PC-9 (cell line): ENCODE measurements around the gene TRANK1. TPM values are rescaled to one million over a fixed set of nuclear protein-coding genes. Genes with fewer than 3 reads are reported as not detected.

Experiments used
- BruUV-seq: library from RNA; stranded (reverse); fragments of 400-500 nt; replicated peaks from 2 replicates; lab custom pipeline; 2021; lab: Mats Ljungman, UMichigan
- CTCF ChIA-PET: fragments of 300-600 bp; sonication (Branson Sonifier 250); formaldehyde crosslinking; loops from one replicate; lab custom pipeline; 2022; ENCODE audit warnings: antibody characterized with exemption; lab: Charles Lee
- POLR2A ChIA-PET: fragments of 300-600 bp; sonication (Branson Sonifier 250); formaldehyde crosslinking; loops from one replicate; lab custom pipeline; 2022; ENCODE audit warnings: antibody characterized with exemption; ENCODE audit not compliant: unreplicated experiment; lab: Charles Lee
- DNase-seq, 2 experiments: peaks; one replicate each; pipeline versions ENCODE4 v3.0.0 to v3.0.0-alpha.2; 2015 to 2022; ENCODE audit warnings: mixed read lengths in 1 of 2
- H2AFZ ChIP-seq: fragments of 200-600 bp; sonication (generic); 2 replicates; pipeline ENCODE4 v1.8.1; 2017; ENCODE audit warnings: antibody characterized with exemption
- H3F3A ChIP-seq: fragments of 200-600 bp; sonication (generic); 2 replicates; pipeline ENCODE4 v1.8.1; 2017; ENCODE audit warnings: antibody characterized with exemption, mild to moderate bottlenecking, low read depth; ENCODE audit not compliant: insufficient read depth
- H3K27ac ChIP-seq: fragments of 200-600 bp; sonication (generic); 2 replicates; pipeline ENCODE4 v1.6.1; 2016; ENCODE audit warnings: mixed run types
- H3K27me3 ChIP-seq: fragments of 200-600 bp; sonication (generic); 2 replicates; pipeline ENCODE4 v1.6.1; 2016; ENCODE audit warnings: low read depth, mixed run types; ENCODE audit not compliant: insufficient read depth
- H3K36me3 ChIP-seq: fragments of 200-600 bp; sonication (generic); 2 replicates; pipeline ENCODE4 v1.6.1; 2016; ENCODE audit warnings: low read depth, mixed run types
- H3K4me1 ChIP-seq: fragments of 200-600 bp; sonication (generic); replicated peaks from 2 replicates; pipeline ENCODE4 v1.6.1; 2016; ENCODE audit warnings: mixed run types; ENCODE audit not compliant: insufficient read depth
- H3K4me2 ChIP-seq: fragments of 200-600 bp; sonication (generic); 2 replicates; pipeline ENCODE4 v1.6.1; 2017; ENCODE audit warnings: mixed run types
- H3K4me3 ChIP-seq: fragments of 200-600 bp; sonication (generic); 2 replicates; pipeline ENCODE4 v1.6.1; 2016; ENCODE audit warnings: mixed run types
- H3K79me2 ChIP-seq: fragments of 200-600 bp; sonication (generic); 2 replicates; pipeline ENCODE4 v1.6.1; 2017; ENCODE audit warnings: low read depth, mixed run types
- H3K9me2 ChIP-seq: fragments of 200-600 bp; sonication (generic); 2 replicates; pipeline ENCODE4 v1.8.1; 2017; ENCODE audit warnings: mild to moderate bottlenecking; ENCODE audit not compliant: insufficient read depth
- H3K9me3 ChIP-seq: fragments of 200-600 bp; sonication (generic); 2 replicates; pipeline ENCODE4 v1.8.1; 2016; ENCODE audit warnings: low read depth; ENCODE audit not compliant: insufficient read depth
- H4K20me1 ChIP-seq: fragments of 200-600 bp; sonication (generic); 2 replicates; pipeline ENCODE4 v1.8.1; 2017; ENCODE audit not compliant: insufficient read depth
- EZH2 ChIP-seq: fragments of 200-600 bp; sonication (generic); IDR thresholded peaks from 2 replicates; pipeline ENCODE4 v1.8.0; 2017; ENCODE audit warnings: antibody characterized with exemption, low read depth
- intact Hi-C: fragments of 100-400 bp; cut with micrococcal nuclease; formaldehyde crosslinking; loops from one replicate; pipeline ENCODE4 v1.10.0; 2022; ENCODE audit not compliant: unreplicated experiment
- total RNA-seq: library from RNA; stranded (reverse); gene quantifications from 2 replicates; pipeline ENCODE4 v1.2.3, GENCODE V29; 2021
- TF ChIP-seq, protein P1 (sequence below): fragments of 200-600 bp; sonication (generic); conservative IDR thresholded peaks from 2 replicates; pipeline ENCODE4 v1.6.1; 2017; ENCODE audit warnings: mixed run types, antibody characterized with exemption, mild to moderate bottlenecking, moderate library complexity

Gene TRANK1
- total RNA-seq, 1 experiment from 2014 or later: 12.1 TPM

DNA sequence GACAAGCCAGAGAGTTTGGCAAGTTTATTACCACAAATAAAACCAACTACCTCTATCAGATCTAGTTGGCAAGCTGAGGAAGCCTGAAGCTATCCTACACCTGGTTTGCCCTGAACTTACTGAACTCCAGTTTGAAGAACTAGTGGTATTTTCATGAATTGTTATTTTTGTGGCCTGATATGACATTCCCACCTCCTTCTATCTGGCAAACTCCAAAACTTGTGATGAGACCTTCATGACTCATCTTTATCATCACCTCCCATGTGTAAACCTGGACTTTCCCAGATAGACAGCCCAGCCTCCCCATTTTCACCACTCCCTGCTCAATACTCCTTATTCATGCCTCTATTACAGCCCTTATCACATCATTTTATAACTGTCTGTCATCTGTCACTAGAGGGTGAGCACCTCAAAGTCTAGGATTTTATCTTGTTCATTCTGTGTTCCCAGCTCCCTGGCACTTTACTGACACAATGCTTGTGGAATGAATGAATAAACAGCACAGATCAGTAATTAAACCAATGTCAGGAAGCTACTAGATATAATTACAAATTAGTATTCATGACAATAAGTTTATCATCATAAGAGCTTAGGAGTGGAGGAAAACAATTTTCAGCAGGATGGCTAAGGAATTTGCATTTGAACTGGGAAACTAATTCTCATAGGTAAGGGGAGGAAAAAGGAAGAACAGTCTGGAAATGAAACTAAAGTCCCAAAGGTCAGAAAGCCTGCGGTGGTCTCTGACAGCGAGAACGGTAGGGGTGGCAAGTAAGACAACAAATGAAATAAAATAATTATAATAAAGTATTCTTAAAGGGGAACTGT is 13.2 kb upstream of the TRANK1 start:
- TF ChIP-seq, protein P1, sequence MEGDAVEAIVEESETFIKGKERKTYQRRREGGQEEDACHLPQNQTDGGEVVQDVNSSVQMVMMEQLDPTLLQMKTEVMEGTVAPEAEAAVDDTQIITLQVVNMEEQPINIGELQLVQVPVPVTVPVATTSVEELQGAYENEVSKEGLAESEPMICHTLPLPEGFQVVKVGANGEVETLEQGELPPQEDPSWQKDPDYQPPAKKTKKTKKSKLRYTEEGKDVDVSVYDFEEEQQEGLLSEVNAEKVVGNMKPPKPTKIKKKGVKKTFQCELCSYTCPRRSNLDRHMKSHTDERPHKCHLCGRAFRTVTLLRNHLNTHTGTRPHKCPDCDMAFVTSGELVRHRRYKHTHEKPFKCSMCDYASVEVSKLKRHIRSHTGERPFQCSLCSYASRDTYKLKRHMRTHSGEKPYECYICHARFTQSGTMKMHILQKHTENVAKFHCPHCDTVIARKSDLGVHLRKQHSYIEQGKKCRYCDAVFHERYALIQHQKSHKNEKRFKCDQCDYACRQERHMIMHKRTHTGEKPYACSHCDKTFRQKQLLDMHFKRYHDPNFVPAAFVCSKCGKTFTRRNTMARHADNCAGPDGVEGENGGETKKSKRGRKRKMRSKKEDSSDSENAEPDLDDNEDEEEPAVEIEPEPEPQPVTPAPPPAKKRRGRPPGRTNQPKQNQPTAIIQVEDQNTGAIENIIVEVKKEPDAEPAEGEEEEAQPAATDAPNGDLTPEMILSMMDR: no peak
- TF ChIP-seq EZH2: no peak
- Histone ChIP-seq H3K79me2 (no peaks in the 10 kb centered on the region), H4K20me1 (no peaks in the 10 kb centered on the region), H3K9me2 (no peaks in the 10 kb centered on the region), H3K4me1 (no peaks in the 10 kb centered on the region), H3K27me3 (no peaks in the 10 kb centered on the region), H2AFZ (no peak overlapping the region), H3F3A (no peaks in the 10 kb centered on the region), H3K27ac (no peak overlapping the region), H3K4me3 (no peak overlapping the region), H3K9me3 (no peaks in the 10 kb centered on the region), H3K36me3 (no peaks in the 10 kb centered on the region), H3K4me2 (no peak overlapping the region)
- no peak for DNase-seq
- intact Hi-C loops: loop anchor here (1.0 to 10.0 kb wide), 5 partner anchors 53 to 993 kb away; no protein-coding TSS in a partner anchor
- BruUV-seq: no TSS peak
- CTCF ChIA-PET: interaction anchor here (0.9 to 1.4 kb wide), 3 partner anchors 86 to 992 kb away, joined by 3 to 5 read pairs (median 4); no protein-coding TSS in a partner anchor
- POLR2A ChIA-PET: no interaction called here

DNA sequence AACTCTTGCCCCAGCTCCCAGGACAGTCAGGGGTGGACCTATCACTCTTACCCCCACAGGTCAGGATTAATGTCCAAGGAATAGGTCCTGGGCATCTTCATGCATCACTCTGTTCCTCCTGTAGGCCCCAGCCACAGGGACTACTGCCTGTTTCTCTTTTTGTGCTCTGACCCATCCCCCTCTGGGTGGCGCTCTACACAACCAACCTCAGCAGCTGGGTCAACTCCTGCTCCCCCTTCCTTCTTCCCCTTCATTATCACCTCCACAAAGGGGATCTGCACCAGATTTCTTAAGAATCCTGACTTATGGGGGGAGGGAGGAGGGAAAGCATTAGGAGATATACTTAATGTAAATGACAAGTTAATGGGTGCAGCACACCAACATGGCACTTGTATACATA is 12.2 kb upstream of the TRANK1 start:
- no peak for DNase-seq
- Histone ChIP-seq H3K4me1 (no peaks in the 10 kb centered on the region), H2AFZ (no peak overlapping the region), H3K79me2 (no peaks in the 10 kb centered on the region), H3F3A (no peaks in the 10 kb centered on the region), H3K9me3 (no peaks in the 10 kb centered on the region), H3K36me3 (no peaks in the 10 kb centered on the region), H3K27ac (no peak overlapping the region), H3K27me3 (no peaks in the 10 kb centered on the region), H3K9me2 (no peaks in the 10 kb centered on the region), H3K4me2 (no peak overlapping the region), H3K4me3 (no peak overlapping the region), H4K20me1 (no peaks in the 10 kb centered on the region)
- intact Hi-C loops: loop anchor here (10.0 kb wide), 1 partner anchor 992 kb away; no protein-coding TSS in a partner anchor
- TF ChIP-seq, protein P1: no peak
- no peak for TF ChIP-seq EZH2
- ChIA-PET CTCF (no interaction called here), POLR2A (no interaction called here)
- BruUV-seq: no TSS peak

GRCh38 chr3:36956155-36956554 is 11.3 kb upstream of the TRANK1 start:
- intact Hi-C loops: loop anchor here (10.0 kb wide), 1 partner anchor 991 kb away; no protein-coding TSS in a partner anchor
- no TSS peak for BruUV-seq
- no peaks in the 10 kb centered on the region for H3K4me1 ChIP-seq
- no peak for DNase-seq
- H3F3A ChIP-seq: no peaks in the 10 kb centered on the region
- ChIA-PET CTCF (no interaction called here), POLR2A (no interaction called here)
- no peak overlapping the region for H3K27ac ChIP-seq
- TF ChIP-seq, protein P1: no peak
- TF ChIP-seq EZH2: no peak
- no peak overlapping the region for H2AFZ ChIP-seq
- no peaks in the 10 kb centered on the region for H4K20me1 ChIP-seq
- H3K4me3 ChIP-seq: no peak overlapping the region
- H3K79me2 ChIP-seq: no peaks in the 10 kb centered on the region
- no peaks in the 10 kb centered on the region for H3K9me3 ChIP-seq
- H3K27me3 ChIP-seq: no peaks in the 10 kb centered on the region
- H3K9me2 ChIP-seq: no peaks in the 10 kb centered on the region
- H3K36me3 ChIP-seq: no peaks in the 10 kb centered on the region
- H3K4me2 ChIP-seq: no peak overlapping the region
